HTR-8/SVneo (cell line): ENCODE results near the gene DPYSL5.
A peak's percentile ranks its signal among the peaks of the same experiment; 100 is the strongest.

ENCODE experiments used
- DNase-seq: peaks from one replicate; pipeline ENCODE4 v3.0.0; 2011; ENCODE audit warnings: low spot score, mixed read lengths; ENCODE audit not compliant: insufficient read length
- FAIRE-seq: peaks from 2 replicates; lab custom pipeline; 2011; peaks lifted over from hg19 to GRCh38; lab: Jason Lieb, UNC

DPYSL5 gene

GRCh38 chr2:26946841-26947784 lies 99.2 kb downstream of the DPYSL5 start:
- DNase-seq (peak; percentile 28), FAIRE-seq (no peak)

GRCh38 chr2:26948800-26949199 lies 100.9 kb downstream of the DPYSL5 start:
- FAIRE-seq (no peak), DNase-seq (no peak)

- no peak for FAIRE-seq
- no peak for DNase-seq
Measured at GRCh38 chr2:26950246-26950645, 102.3 kb downstream of the DPYSL5 start.

- FAIRE-seq = no peak
- no peak for DNase-seq
Measured at GRCh38 chr2:26951236-26951635, 103.3 kb downstream of the DPYSL5 start.

GRCh38 chr2:26952374-26952773 lies 104.4 kb downstream of the DPYSL5 start:
- no peak for FAIRE-seq
- DNase-seq = no peak

GRCh38 chr2:26954135-26954534 lies 106.2 kb downstream of the DPYSL5 start:
- no peak for DNase-seq
- no peak for FAIRE-seq

- FAIRE-seq (no peak), DNase-seq (no peak)
Measured at GRCh38 chr2:26957041-26957440, 109.1 kb downstream of the DPYSL5 start.

- no peak for FAIRE-seq
- DNase-seq = no peak
Measured at GRCh38 chr2:26957534-26957933, 109.6 kb downstream of the DPYSL5 start.

- DNase-seq = no peak
- FAIRE-seq = no peak
Measured at GRCh38 chr2:26959331-26959730, 111.4 kb downstream of the DPYSL5 start.

GRCh38 chr2:26964446-26965130 lies 116.7 kb downstream of the DPYSL5 start:
- DNase-seq = no peak
- FAIRE-seq = no peak

- no peak for FAIRE-seq
- no peak for DNase-seq
Measured at GRCh38 chr2:26968001-26968400, 120.1 kb downstream of the DPYSL5 start.

- DNase-seq (no peak), FAIRE-seq (no peak)
Measured at GRCh38 chr2:26969077-26969844, 121.3 kb downstream of the DPYSL5 start.

GRCh38 chr2:26970244-26970927 lies 122.5 kb downstream of the DPYSL5 start, which contains the start of gene MAPRE3:
MAPRE3 (plus strand) TSS chr2:26970637; CDS start chr2:27022219, 51,582 bp downstream.
- FAIRE-seq (no peak), DNase-seq (peak; percentile 63)

- no peak for DNase-seq
- FAIRE-seq = no peak
Measured at GRCh38 chr2:26970928-26971627, 123.1 kb downstream of the DPYSL5 start.

- DNase-seq (no peak), FAIRE-seq (no peak)
Measured at GRCh38 chr2:26971911-26972786, 124.2 kb downstream of the DPYSL5 start.

GRCh38 chr2:26974352-26974751 lies 126.4 kb downstream of the DPYSL5 start:
- DNase-seq (no peak), FAIRE-seq (no peak)

- DNase-seq = no peak
- no peak for FAIRE-seq
Measured at GRCh38 chr2:26975102-26975501, 127.2 kb downstream of the DPYSL5 start.

- FAIRE-seq (no peak), DNase-seq (no peak)
Measured at GRCh38 chr2:26975656-26976055, 127.7 kb downstream of the DPYSL5 start.
